Activated naive CD8-positive, alpha-beta T cell treated with anti-CD3 and anti-CD28 coated beads, Interleukin-2, amount 10 ng/mL, durations not matched to agents 7 days and 5 days (primary cell): ENCODE measurements around the gene MOSMO. TPM values are rescaled to one million over a fixed set of nuclear protein-coding genes. Genes with fewer than 3 reads are reported as not detected.

Experiments used
- ATAC-seq: fragments of 150-1000 bp; cut with Tn5 transposase; one replicate; pipeline ENCODE4 v1.10.0; 2021; ENCODE audit warnings: low read depth, moderate library complexity
- POLR2A ChIA-PET: fragments of 350-600 bp; sonication (Branson Sonifier 250); formaldehyde crosslinking; loops from one replicate; lab custom pipeline; 2021; ENCODE audit warnings: antibody characterized with exemption; lab: Charles Lee
- DNase-seq: peaks from one replicate; pipeline ENCODE4 v3.0.0; 2021
- H3K27ac Mint-ChIP-seq: one replicate; pipeline ENCODE4 v1.8.0; 2022; ENCODE audit warnings: mild to moderate bottlenecking, mixed read lengths
- H3K27me3 Mint-ChIP-seq: one replicate; pipeline ENCODE4 v1.8.0; 2022; ENCODE audit warnings: mild to moderate bottlenecking, moderate library complexity, mixed read lengths
- H3K36me3 Mint-ChIP-seq: one replicate; pipeline ENCODE4 v1.8.0; 2021; ENCODE audit warnings: mild to moderate bottlenecking, mixed read lengths
- H3K4me1 Mint-ChIP-seq: one replicate; pipeline ENCODE4 v1.8.0; 2021; ENCODE audit warnings: mixed read lengths
- H3K4me3 Mint-ChIP-seq: one replicate; pipeline ENCODE4 v1.8.0; 2022; ENCODE audit warnings: mild to moderate bottlenecking, moderate library complexity, mixed read lengths
- H3K9me3 Mint-ChIP-seq: one replicate; pipeline ENCODE4 v1.8.0; 2021; ENCODE audit warnings: mixed read lengths
- total RNA-seq, 2 experiments: library from RNA; stranded (reverse); gene quantifications; one replicate each; pipeline ENCODE4 v1.2.3, GENCODE V29; 2021

The MOSMO gene
- 10 to 100 TPM; 11.6 to 14.7 TPM for total RNA-seq

GRCh38 chr16:22007509-22008214 lies at the start of gene MOSMO:
TSS of gene MOSMO (plus strand) at chr16:22008111. CDS start at chr16:22008302, 191 bp downstream.
- POLR2A ChIA-PET: interaction anchor here (0.7 to 1.6 kb wide), 6 partner anchors 9 to 184 kb away, joined by 3 to 7 read pairs (median 5); partner anchors contain the start of gene UQCRC2
- peaks cover 2% of the 10 kb centered on the region for H3K36me3 Mint-ChIP-seq
- no peaks in the 10 kb centered on the region for H3K27me3 Mint-ChIP-seq
- no peaks in the 10 kb centered on the region for H3K9me3 Mint-ChIP-seq
- peak within 1 kb of the TSS; percentile 88 for H3K27ac Mint-ChIP-seq
- peak within 1 kb of the TSS; percentile 88 for H3K4me3 Mint-ChIP-seq
- DNase-seq: peak; percentile 80
- peaks cover 21% of the 10 kb centered on the region for H3K4me1 Mint-ChIP-seq
- peak; percentile 92 for ATAC-seq

DNA sequence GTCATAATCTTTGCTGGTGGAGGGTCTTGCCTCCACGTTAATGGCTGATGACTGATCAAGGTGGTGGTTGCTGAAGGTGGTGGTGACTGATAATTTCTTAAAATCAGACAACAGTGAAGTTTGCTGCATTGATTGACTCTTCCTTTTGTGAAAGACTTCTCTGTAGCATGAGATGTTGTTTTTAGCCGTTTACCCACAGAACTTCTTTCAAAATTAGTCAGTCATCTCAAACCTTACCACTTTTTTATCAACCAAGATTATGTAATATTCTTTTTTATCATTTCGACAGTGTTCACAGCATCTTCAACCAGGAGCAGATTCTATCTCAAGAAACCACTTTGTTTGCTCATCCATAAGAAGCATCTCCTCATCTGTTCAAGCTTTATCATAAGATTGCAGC lies 48.9 kb upstream of the MOSMO start:
- DNase-seq: no peak
- no peaks in the 10 kb centered on the region for H3K27me3 Mint-ChIP-seq
- peaks cover 13% of the 10 kb centered on the region for H3K4me1 Mint-ChIP-seq
- no peak for ATAC-seq
- H3K36me3 Mint-ChIP-seq: peaks cover 16% of the 10 kb centered on the region
- no peak overlapping the region for H3K4me3 Mint-ChIP-seq
- H3K27ac Mint-ChIP-seq: no peak overlapping the region
- no peaks in the 10 kb centered on the region for H3K9me3 Mint-ChIP-seq
- POLR2A ChIA-PET: no interaction called here

GRCh38 chr16:21962475-21962874 lies 45.4 kb upstream of the MOSMO start:
- peaks cover 27% of the 10 kb centered on the region for H3K36me3 Mint-ChIP-seq
- DNase-seq: no peak
- H3K4me3 Mint-ChIP-seq: no peak overlapping the region
- H3K27me3 Mint-ChIP-seq: no peaks in the 10 kb centered on the region
- H3K27ac Mint-ChIP-seq: no peak overlapping the region
- POLR2A ChIA-PET: no interaction called here
- no peaks in the 10 kb centered on the region for H3K9me3 Mint-ChIP-seq
- peaks cover 4% of the 10 kb centered on the region for H3K4me1 Mint-ChIP-seq
- no peak for ATAC-seq

- POLR2A ChIA-PET: interaction anchor here (0.6 kb wide), 1 partner anchor 10 kb away, joined by 3 read pairs; no protein-coding TSS in a partner anchor
- Mint-ChIP-seq H3K4me3 (no peak overlapping the region), H3K27me3 (no peaks in the 10 kb centered on the region), H3K27ac (no peak overlapping the region), H3K4me1 (no peaks in the 10 kb centered on the region), H3K9me3 (no peaks in the 10 kb centered on the region), H3K36me3 (peaks cover 27% of the 10 kb centered on the region)
- DNase-seq (no peak), ATAC-seq (no peak)
These were observed 44.0 kb upstream of the MOSMO start for GRCh38 chr16:21963887-21964286.

DNA sequence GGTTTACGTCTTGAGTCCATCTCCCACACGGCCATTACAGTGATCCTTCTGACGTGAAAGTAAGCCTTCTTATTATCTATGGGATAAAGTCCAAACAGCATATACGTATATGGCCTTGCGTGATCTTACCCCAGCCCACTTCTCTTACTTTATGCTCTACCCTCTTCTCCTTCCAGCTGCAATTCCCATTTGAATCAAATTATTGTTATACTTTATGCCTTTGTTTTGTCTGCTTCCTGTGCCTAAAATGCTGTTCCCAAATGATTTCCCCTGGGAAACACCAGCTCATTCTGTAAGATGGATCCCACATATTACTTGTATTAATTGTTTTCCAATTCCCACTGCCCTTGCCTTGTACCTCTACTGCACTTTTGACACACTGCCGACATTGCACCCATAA lies 43.6 kb upstream of the MOSMO start:
- Mint-ChIP-seq H3K4me3 (no peak overlapping the region), H3K4me1 (no peaks in the 10 kb centered on the region)
- POLR2A ChIA-PET: interaction anchor here (0.6 kb wide), 1 partner anchor 11 kb away, joined by 3 read pairs; no protein-coding TSS in a partner anchor

GRCh38 chr16:21971856-21972255 lies 36.1 kb upstream of the MOSMO start:
- DNase-seq: no peak
- Mint-ChIP-seq H3K4me3 (no peak overlapping the region), H3K9me3 (no peaks in the 10 kb centered on the region), H3K27ac (no peak overlapping the region), H3K27me3 (no peaks in the 10 kb centered on the region), H3K4me1 (no peaks in the 10 kb centered on the region), H3K36me3 (peaks cover 21% of the 10 kb centered on the region)
- ATAC-seq: no peak
- POLR2A ChIA-PET: no interaction called here

More for the DNA sequence above, 43.6 kb upstream of the MOSMO start:
- Mint-ChIP-seq H3K36me3 (peaks cover 23% of the 10 kb centered on the region), H3K9me3 (no peaks in the 10 kb centered on the region), H3K27me3 (no peaks in the 10 kb centered on the region), H3K27ac (no peak overlapping the region)
- no peak for ATAC-seq
- no peak for DNase-seq

DNA sequence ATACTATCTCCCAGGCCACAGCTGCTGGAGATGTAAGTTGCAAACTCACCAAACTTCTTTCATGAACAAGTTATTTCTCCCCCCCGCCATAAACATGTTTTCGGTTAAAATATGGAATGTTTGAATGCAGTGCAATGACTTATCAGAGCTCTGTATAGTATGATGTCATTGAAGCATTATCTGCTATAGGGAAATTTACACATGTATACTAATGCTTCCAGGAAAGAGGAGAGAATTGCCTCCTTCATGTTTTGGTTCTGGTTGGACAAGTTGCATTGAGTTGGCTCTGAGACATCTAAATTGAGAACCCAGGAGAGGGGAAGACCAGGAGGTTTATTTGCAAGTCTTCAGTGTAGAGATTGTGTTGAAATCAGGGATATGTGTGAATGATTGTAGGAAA lies 34.0 kb upstream of the MOSMO start:
- POLR2A ChIA-PET: no interaction called here
- Mint-ChIP-seq H3K9me3 (no peaks in the 10 kb centered on the region), H3K27ac (no peak overlapping the region), H3K4me1 (no peaks in the 10 kb centered on the region), H3K36me3 (peaks cover 15% of the 10 kb centered on the region), H3K4me3 (no peak overlapping the region), H3K27me3 (no peaks in the 10 kb centered on the region)
- ATAC-seq (no peak), DNase-seq (no peak)

DNA sequence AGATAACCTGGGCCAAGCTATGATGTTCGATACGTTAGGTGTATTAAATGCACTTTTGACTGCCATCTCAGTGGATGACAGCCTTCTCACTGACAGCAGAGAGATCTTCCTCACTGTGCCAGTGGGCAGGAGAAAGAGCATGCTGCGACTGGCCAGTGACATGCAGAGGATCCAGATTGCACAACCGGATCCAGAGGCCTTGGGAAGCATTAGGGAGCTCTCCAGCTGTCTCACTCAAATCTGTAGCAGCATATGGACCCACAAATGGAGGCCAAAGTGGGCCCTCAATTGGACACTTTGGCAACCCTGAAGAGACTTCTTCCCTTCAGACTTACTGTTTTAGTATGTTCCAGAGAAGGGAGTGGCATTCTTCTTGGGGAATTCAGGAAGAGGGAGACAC lies 27.9 kb upstream of the MOSMO start:
- DNase-seq (no peak), ATAC-seq (no peak)
- no peaks in the 10 kb centered on the region for H3K4me1 Mint-ChIP-seq
- POLR2A ChIA-PET: no interaction called here
- H3K27ac Mint-ChIP-seq: no peak overlapping the region
- H3K36me3 Mint-ChIP-seq: peaks cover 19% of the 10 kb centered on the region
- H3K27me3 Mint-ChIP-seq: no peaks in the 10 kb centered on the region
- no peaks in the 10 kb centered on the region for H3K9me3 Mint-ChIP-seq
- H3K4me3 Mint-ChIP-seq: no peak overlapping the region

DNA sequence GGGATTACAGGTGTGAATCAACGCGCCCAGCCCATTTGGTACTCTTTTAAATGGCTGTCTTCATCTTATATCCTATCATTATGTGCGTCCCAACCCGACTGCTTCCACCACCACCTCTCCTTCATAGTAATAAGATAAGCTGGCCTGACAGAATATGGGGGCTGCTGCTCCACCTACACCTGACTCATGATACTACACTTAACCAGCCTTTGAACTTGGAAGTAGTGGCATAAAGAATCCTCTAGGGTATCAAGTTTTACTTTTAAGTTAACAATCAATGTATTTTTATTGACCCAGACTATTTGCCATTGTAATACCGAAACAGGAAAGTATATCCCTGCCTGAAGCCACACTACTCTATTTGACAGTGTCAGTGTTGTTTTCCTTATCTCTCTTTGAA lies 25.8 kb upstream of the MOSMO start:
- Mint-ChIP-seq H3K27ac (no peak overlapping the region), H3K36me3 (peaks cover 23% of the 10 kb centered on the region), H3K4me3 (no peak overlapping the region), H3K27me3 (no peaks in the 10 kb centered on the region), H3K4me1 (no peaks in the 10 kb centered on the region), H3K9me3 (no peaks in the 10 kb centered on the region)
- ATAC-seq (no peak), DNase-seq (no peak)
- POLR2A ChIA-PET: no interaction called here

DNA sequence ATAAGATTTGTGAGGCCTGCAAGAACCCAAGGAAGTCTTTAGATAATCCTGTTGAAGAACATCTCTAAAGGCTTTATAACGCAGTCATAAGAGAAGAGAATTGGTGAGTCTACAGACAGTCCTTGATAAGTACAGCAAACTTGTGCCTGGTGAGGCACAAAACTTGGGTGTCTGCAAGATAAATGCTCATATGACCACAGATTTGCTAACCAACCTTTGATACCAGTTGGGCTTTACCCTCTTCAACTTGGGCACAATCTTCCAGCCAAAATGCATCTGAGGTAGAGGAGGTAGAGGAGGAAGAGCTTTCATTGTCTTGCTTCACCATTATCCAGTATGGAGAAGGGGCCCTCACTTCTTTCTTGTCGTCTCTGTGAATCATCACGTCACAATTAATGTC lies 23.8 kb upstream of the MOSMO start:
- DNase-seq (no peak), ATAC-seq (no peak)
- no peaks in the 10 kb centered on the region for H3K27me3 Mint-ChIP-seq
- no peak overlapping the region for H3K27ac Mint-ChIP-seq
- peaks cover 20% of the 10 kb centered on the region for H3K36me3 Mint-ChIP-seq
- POLR2A ChIA-PET: no interaction called here
- H3K4me3 Mint-ChIP-seq: no peak overlapping the region
- H3K4me1 Mint-ChIP-seq: no peaks in the 10 kb centered on the region
- H3K9me3 Mint-ChIP-seq: no peaks in the 10 kb centered on the region

- no peak overlapping the region for H3K4me3 Mint-ChIP-seq
- no peaks in the 10 kb centered on the region for H3K9me3 Mint-ChIP-seq
- H3K27me3 Mint-ChIP-seq: no peaks in the 10 kb centered on the region
- POLR2A ChIA-PET: no interaction called here
- no peak for DNase-seq
- peaks cover 11% of the 10 kb centered on the region for H3K36me3 Mint-ChIP-seq
- no peak for ATAC-seq
- H3K4me1 Mint-ChIP-seq: no peaks in the 10 kb centered on the region
- no peak overlapping the region for H3K27ac Mint-ChIP-seq
These were observed 22.4 kb upstream of the MOSMO start for GRCh38 chr16:21985524-21985923.

DNA sequence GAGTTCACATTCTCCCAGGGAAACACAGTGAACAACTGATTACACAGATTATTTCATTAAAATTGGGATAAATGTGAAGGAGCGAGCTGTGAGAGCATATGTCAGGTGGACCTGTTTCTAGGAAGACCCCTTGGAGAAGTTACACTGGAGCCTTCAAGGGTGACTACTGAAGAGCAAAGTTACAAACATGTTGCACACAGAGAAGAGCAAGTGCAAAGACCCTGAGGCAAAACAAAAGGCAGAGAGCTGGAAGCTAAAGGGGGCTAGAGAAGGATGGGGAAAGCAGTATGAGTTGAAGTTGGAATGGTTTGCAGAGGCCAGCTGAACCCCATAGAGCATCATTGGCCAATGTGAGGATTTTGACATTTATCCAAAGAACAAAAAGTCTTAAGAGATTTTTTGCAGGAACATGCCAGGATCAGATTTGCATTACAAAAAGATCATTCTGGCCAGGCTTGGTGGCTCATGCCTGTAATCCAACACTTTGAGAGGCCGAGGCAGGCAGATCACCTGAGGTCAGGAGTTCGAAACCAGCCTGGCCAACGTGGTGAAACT lies 21.1 kb upstream of the MOSMO start:
- Mint-ChIP-seq H3K4me3 (no peak overlapping the region), H3K27ac (no peak overlapping the region), H3K36me3 (peaks cover 11% of the 10 kb centered on the region), H3K27me3 (no peaks in the 10 kb centered on the region), H3K4me1 (peaks cover 4% of the 10 kb centered on the region), H3K9me3 (no peaks in the 10 kb centered on the region)
- POLR2A ChIA-PET: no interaction called here
- ATAC-seq (no peak), DNase-seq (no peak)

- peak overlapping the region; percentile 5 for H3K27ac Mint-ChIP-seq
- H3K4me3 Mint-ChIP-seq: no peak overlapping the region
- peaks cover 6% of the 10 kb centered on the region for H3K36me3 Mint-ChIP-seq
These were observed 20.4 kb upstream of the MOSMO start for GRCh38 chr16:21987498-21987897.

DNA sequence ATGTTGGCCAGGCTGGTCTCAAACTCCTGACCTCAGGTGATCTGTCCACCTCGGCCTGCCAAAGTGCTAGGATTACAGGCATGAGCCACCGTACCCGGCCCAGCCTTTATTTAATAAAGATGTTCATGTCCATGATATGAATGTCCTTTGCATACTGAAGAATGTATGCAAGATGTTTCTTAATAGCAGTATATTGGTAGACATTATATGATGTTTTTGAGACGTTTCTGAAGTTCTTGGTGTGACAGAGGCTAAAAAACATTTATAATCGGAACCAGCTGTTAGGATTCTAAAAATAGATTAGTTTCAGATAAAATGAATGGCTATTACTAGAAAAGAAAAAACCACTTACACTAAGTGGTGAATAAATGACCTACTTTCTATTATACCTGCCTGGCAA lies 18.8 kb upstream of the MOSMO start:
- ATAC-seq (no peak), DNase-seq (no peak)
- peaks cover 4% of the 10 kb centered on the region for H3K36me3 Mint-ChIP-seq
- H3K4me3 Mint-ChIP-seq: no peak overlapping the region
- peaks cover 6% of the 10 kb centered on the region for H3K4me1 Mint-ChIP-seq
- no peak overlapping the region for H3K27ac Mint-ChIP-seq
- H3K27me3 Mint-ChIP-seq: no peaks in the 10 kb centered on the region
- POLR2A ChIA-PET: interaction anchor here (1.3 kb wide), 1 partner anchor 89 kb away, joined by 5 read pairs; no protein-coding TSS in a partner anchor
- H3K9me3 Mint-ChIP-seq: no peaks in the 10 kb centered on the region

More at GRCh38 chr16:21987498-21987897, 20.4 kb upstream of the MOSMO start:
- DNase-seq (no peak), ATAC-seq (no peak)
- Mint-ChIP-seq H3K9me3 (no peaks in the 10 kb centered on the region), H3K4me1 (peaks cover 6% of the 10 kb centered on the region), H3K27me3 (no peaks in the 10 kb centered on the region)
- POLR2A ChIA-PET: no interaction called here
